Activated naive CD8-positive, alpha-beta T cell treated with anti-CD3 and anti-CD28 coated beads, Interleukin-2, amount 50 U/mL, for 24 hours (primary cell): ENCODE data around the gene TMEM240.
"Not testable (repeated sequence)": the region's sequence is repeated elsewhere in the genome, so short reads cannot be mapped to it uniquely, and the experiment has no call there.

ENCODE experiments used
- ATAC-seq: fragments of 150-1000 bp; cut with Tn5 transposase; one replicate; pipeline ENCODE4 v1.10.0; 2021
- DNase-seq: peaks from one replicate; pipeline ENCODE4 v3.0.0; 2021
- H3K27ac Mint-ChIP-seq: one replicate; pipeline ENCODE4 v1.8.0; 2021; ENCODE audit warnings: mild to moderate bottlenecking, mixed read lengths
- H3K27me3 Mint-ChIP-seq: one replicate; pipeline ENCODE4 v1.8.0; 2021; ENCODE audit warnings: mixed read lengths
- H3K36me3 Mint-ChIP-seq: one replicate; pipeline ENCODE4 v1.8.0; 2021; ENCODE audit warnings: low read depth, mixed read lengths
- H3K4me1 Mint-ChIP-seq: one replicate; pipeline ENCODE4 v1.8.0; 2021; ENCODE audit warnings: mixed read lengths
- H3K4me3 Mint-ChIP-seq: one replicate; pipeline ENCODE4 v1.8.0; 2021; ENCODE audit warnings: mild to moderate bottlenecking, moderate library complexity, mixed read lengths
- H3K9me3 Mint-ChIP-seq: one replicate; pipeline ENCODE4 v1.8.0; 2021; ENCODE audit warnings: mixed read lengths

TMEM240 gene

DNA sequence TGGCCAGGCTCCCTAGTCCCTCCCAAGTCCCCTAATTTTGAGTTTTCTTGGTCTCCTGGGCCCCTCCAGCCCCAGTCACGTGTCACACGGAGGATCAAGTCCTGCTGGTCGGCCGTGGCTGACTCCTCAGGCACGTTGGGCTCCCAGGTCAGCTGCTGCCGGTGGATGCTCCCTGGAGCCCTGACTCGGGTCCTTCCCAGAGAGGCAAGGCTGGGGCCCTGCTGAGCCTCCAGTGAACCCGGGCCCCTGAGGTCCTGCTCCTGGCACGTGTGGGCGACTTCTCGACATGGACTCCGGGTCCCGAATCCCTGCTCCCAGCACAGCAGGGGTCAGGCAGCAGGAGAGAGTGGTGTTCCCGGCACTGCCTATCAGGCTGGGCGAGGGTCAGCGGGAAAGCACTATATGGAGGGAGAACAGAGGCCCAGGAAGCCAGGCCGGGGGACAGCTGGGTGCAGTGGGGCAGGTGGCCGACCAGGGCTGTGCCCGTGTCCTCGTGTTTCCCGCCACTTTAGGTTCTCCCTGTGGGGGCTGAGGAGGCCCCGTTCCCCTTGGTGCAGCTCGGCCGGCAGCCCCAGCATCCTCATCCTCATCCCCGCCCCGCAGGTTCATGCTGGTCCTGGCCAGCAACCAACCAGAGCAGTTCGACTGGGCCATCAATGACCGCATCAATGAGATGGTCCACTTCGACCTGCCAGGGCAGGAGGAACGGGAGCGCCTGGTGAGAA is 13.2 kb downstream of the TMEM240 start:
- Mint-ChIP-seq H3K36me3 (peaks cover 28% of the 10 kb centered on the region), H3K27me3 (no peaks in the 10 kb centered on the region), H3K27ac (no peak overlapping the region), H3K4me3 (no peak overlapping the region), H3K4me1 (no peaks in the 10 kb centered on the region), H3K9me3 (peaks cover 4% of the 10 kb centered on the region)
- no peak for DNase-seq
- no peak for ATAC-seq

- not testable (repeated sequence) for H3K27me3 Mint-ChIP-seq, H3K4me1 Mint-ChIP-seq, H3K4me3 Mint-ChIP-seq, ATAC-seq, DNase-seq, H3K9me3 Mint-ChIP-seq, H3K27ac Mint-ChIP-seq
- H3K36me3 Mint-ChIP-seq = peaks cover 29% of the 10 kb centered on the region
These were observed 13.9 kb downstream of the TMEM240 start for GRCh38 chr1:1526476-1526875.

GRCh38 chr1:1524750-1525383 is 15.6 kb downstream of the TMEM240 start:
- not testable (repeated sequence) for H3K4me3 Mint-ChIP-seq, H3K27ac Mint-ChIP-seq, H3K4me1 Mint-ChIP-seq, ATAC-seq, H3K27me3 Mint-ChIP-seq, DNase-seq, H3K9me3 Mint-ChIP-seq
- peaks cover 19% of the 10 kb centered on the region for H3K36me3 Mint-ChIP-seq

- H3K4me3 Mint-ChIP-seq, H3K27me3 Mint-ChIP-seq, H3K9me3 Mint-ChIP-seq, H3K4me1 Mint-ChIP-seq, H3K27ac Mint-ChIP-seq, DNase-seq, ATAC-seq: not testable (repeated sequence)
- H3K36me3 Mint-ChIP-seq = peaks cover 10% of the 10 kb centered on the region
These were observed 16.8 kb downstream of the TMEM240 start for GRCh38 chr1:1523651-1524050.

- not testable (repeated sequence) for H3K27me3 Mint-ChIP-seq, H3K4me3 Mint-ChIP-seq, DNase-seq, H3K9me3 Mint-ChIP-seq, H3K4me1 Mint-ChIP-seq, ATAC-seq, H3K27ac Mint-ChIP-seq
- H3K36me3 Mint-ChIP-seq = peaks cover 12% of the 10 kb centered on the region
These were observed 17.2 kb downstream of the TMEM240 start for GRCh38 chr1:1523226-1523625.

GRCh38 chr1:1522536-1522935 is 17.9 kb downstream of the TMEM240 start:
- DNase-seq, ATAC-seq, H3K27me3 Mint-ChIP-seq, H3K9me3 Mint-ChIP-seq, H3K27ac Mint-ChIP-seq, H3K4me3 Mint-ChIP-seq, H3K4me1 Mint-ChIP-seq: not testable (repeated sequence)
- peaks cover 15% of the 10 kb centered on the region for H3K36me3 Mint-ChIP-seq

DNA sequence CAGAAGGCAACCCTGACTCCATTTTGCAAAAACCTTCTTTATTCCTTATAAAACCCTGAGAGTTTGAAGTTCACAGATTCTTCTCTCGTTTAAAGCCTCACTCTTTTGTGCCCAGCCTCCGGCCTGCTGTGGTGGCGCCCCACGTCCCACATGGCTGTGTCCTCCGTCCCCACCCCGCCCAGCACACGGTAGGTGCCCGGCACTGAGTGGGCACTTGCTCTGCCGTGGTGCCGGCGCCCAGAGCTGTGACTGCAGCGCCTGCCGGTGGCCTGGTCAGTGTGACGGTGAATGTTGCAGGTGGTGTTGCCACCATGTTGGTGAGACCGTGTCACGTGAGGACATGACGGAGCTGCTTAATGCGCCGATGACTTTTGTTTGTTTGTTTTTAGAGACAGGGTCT is 19.1 kb downstream of the TMEM240 start:
- DNase-seq (no peak), ATAC-seq (no peak)
- no peak overlapping the region for H3K4me3 Mint-ChIP-seq
- H3K4me1 Mint-ChIP-seq = no peaks in the 10 kb centered on the region
- no peaks in the 10 kb centered on the region for H3K27me3 Mint-ChIP-seq
- no peak overlapping the region for H3K27ac Mint-ChIP-seq
- H3K36me3 Mint-ChIP-seq = peaks cover 14% of the 10 kb centered on the region
- no peaks in the 10 kb centered on the region for H3K9me3 Mint-ChIP-seq

DNA sequence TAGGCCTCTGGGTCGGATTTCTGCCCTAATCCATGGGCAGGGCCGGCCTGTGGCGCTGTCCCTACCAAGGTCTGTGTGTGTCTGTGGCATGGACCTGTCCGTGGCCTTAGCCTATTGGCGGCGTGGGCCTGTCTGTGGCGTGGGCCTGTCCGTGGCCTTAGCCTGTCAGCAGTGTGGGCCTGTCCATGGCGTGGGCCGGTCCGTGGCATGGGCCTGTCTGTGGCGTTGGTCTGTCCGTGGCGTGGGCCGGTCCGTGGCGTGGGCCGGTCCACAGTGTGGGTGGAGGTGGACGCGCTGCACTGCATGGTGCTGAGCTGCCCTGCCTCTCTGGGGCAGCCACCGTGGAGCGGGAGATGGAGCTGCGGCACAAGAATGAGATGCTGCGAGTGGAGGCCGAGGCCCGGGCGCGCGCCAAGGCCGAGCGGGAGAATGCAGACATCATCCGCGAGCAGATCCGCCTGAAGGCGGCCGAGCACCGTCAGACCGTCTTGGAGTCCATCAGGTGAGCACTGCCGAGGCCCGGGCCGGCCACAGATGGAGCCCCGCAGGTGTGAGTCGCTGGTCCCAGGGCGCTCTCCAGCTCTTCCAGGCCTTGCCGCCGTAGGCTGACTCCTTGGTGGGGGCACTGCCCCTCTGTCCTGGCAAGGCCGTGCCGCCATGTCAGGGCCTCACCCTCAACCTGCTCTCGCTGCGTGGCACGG is 20.5 kb downstream of the TMEM240 start:
- peaks cover 18% of the 10 kb centered on the region for H3K36me3 Mint-ChIP-seq
- ATAC-seq = peak; percentile 5
- not testable (repeated sequence) for DNase-seq, H3K4me1 Mint-ChIP-seq, H3K27me3 Mint-ChIP-seq, H3K27ac Mint-ChIP-seq, H3K4me3 Mint-ChIP-seq, H3K9me3 Mint-ChIP-seq

- not testable (repeated sequence) for H3K4me1 Mint-ChIP-seq, H3K4me3 Mint-ChIP-seq, H3K27me3 Mint-ChIP-seq, H3K9me3 Mint-ChIP-seq, ATAC-seq, DNase-seq, H3K27ac Mint-ChIP-seq
- peaks cover 20% of the 10 kb centered on the region for H3K36me3 Mint-ChIP-seq
These were observed 21.8 kb downstream of the TMEM240 start for GRCh38 chr1:1518621-1519007.

- Mint-ChIP-seq H3K9me3 (no peaks in the 10 kb centered on the region), H3K4me3 (no peak overlapping the region), H3K36me3 (peaks cover 20% of the 10 kb centered on the region), H3K27ac (no peak overlapping the region), H3K27me3 (no peaks in the 10 kb centered on the region), H3K4me1 (peaks cover 10% of the 10 kb centered on the region)
- no peak for DNase-seq
- no peak for ATAC-seq
These were observed 22.3 kb downstream of the TMEM240 start for GRCh38 chr1:1517973-1518620.

- H3K27ac Mint-ChIP-seq, ATAC-seq, H3K27me3 Mint-ChIP-seq, DNase-seq, H3K9me3 Mint-ChIP-seq, H3K4me3 Mint-ChIP-seq: not testable (repeated sequence)
- H3K4me1 Mint-ChIP-seq = peaks cover 10% of the 10 kb centered on the region
- H3K36me3 Mint-ChIP-seq = peaks cover 18% of the 10 kb centered on the region
These were observed 23.5 kb downstream of the TMEM240 start for GRCh38 chr1:1516923-1517322.

DNA sequence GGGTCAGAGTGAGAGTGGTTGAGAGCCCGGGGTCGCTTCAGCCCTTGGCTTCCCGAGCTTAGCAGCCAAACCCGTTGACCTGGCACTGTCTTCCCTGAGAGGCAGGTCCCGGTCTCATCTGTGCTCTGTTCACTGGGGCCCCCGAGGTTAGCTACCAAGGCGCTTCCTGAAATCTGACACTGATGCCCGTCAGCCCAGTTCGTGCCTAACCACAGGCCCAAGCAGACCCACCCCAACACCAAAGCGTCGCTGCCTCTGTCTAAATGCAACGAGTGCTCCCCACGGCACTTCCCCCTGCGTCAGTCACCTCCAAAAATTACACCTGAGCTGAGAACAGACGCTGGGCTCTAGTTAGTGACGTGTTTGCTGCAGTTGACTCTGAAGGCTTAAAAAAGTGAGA is 26.0 kb downstream of the TMEM240 start:
- Mint-ChIP-seq H3K4me1 (peaks cover 17% of the 10 kb centered on the region), H3K36me3 (peaks cover 14% of the 10 kb centered on the region)
- H3K4me3 Mint-ChIP-seq, H3K27ac Mint-ChIP-seq, DNase-seq, H3K9me3 Mint-ChIP-seq, H3K27me3 Mint-ChIP-seq, ATAC-seq: not testable (repeated sequence)

- Mint-ChIP-seq H3K4me3 (peak overlapping the region; percentile 77), H3K27ac (peak overlapping the region; percentile 56)
- not testable (repeated sequence) for H3K9me3 Mint-ChIP-seq
These were observed 26.7 kb downstream of the TMEM240 start for GRCh38 chr1:1513675-1514074.

GRCh38 chr1:1512425-1512824 is 28.0 kb downstream of the TMEM240 start:
- ATAC-seq = peak; percentile 4
- not testable (repeated sequence) for H3K36me3 Mint-ChIP-seq, H3K27ac Mint-ChIP-seq, H3K9me3 Mint-ChIP-seq, H3K27me3 Mint-ChIP-seq
- H3K4me3 Mint-ChIP-seq = peak overlapping the region; percentile 80
- H3K4me1 Mint-ChIP-seq = peaks cover 17% of the 10 kb centered on the region
- DNase-seq = peak; percentile 18

More at GRCh38 chr1:1513675-1514074, 26.7 kb downstream of the TMEM240 start:
- not testable (repeated sequence) for ATAC-seq, H3K27me3 Mint-ChIP-seq, DNase-seq
- Mint-ChIP-seq H3K36me3 (peaks cover 13% of the 10 kb centered on the region), H3K4me1 (peaks cover 17% of the 10 kb centered on the region)
